H9 (cell line): ENCODE results near the gene CUBN. TPM values are rescaled to one million over a fixed set of nuclear protein-coding genes. Genes with fewer than 3 reads are reported as not detected.

Experiments used
- DNase-seq: peaks from one replicate; pipeline ENCODE4 v3.0.0-alpha.2; 2017
- H2AFZ ChIP-seq: one replicate; pipeline ENCODE4 v1.6.1; 2013; ENCODE audit warnings: mild to moderate bottlenecking, low read length, control low read depth, moderate library complexity
- H2AK5ac ChIP-seq: 2 replicates; pipeline ENCODE4 v1.6.1; 2013; ENCODE audit warnings: low read length, control low read depth, mixed read lengths; ENCODE audit not compliant: insufficient read length
- H2BK120ac ChIP-seq: one replicate; pipeline ENCODE4 v1.6.1; 2013; ENCODE audit warnings: low read depth, mild to moderate bottlenecking, low read length, control low read depth, inconsistent platforms; ENCODE audit not compliant: poor library complexity, severe bottlenecking
- H2BK12ac ChIP-seq: 2 replicates; pipeline ENCODE4 v1.6.1; 2013; ENCODE audit warnings: low read length, control low read depth, mixed read lengths, low read depth; ENCODE audit not compliant: insufficient read length
- H2BK15ac ChIP-seq: 2 replicates; pipeline ENCODE4 v1.6.1; 2013; ENCODE audit warnings: low read depth, low read length, control low read depth
- H2BK20ac ChIP-seq: one replicate; pipeline ENCODE4 v1.6.1; 2013; ENCODE audit warnings: low read depth, mild to moderate bottlenecking, low read length, control low read depth, inconsistent platforms; ENCODE audit not compliant: poor library complexity, severe bottlenecking
- H2BK5ac ChIP-seq: 2 replicates; pipeline ENCODE4 v1.6.1; 2013; ENCODE audit warnings: low read length, control low read depth, mixed read lengths; ENCODE audit not compliant: insufficient read length
- H3K14ac ChIP-seq: 2 replicates; pipeline ENCODE4 v1.6.1; 2013; ENCODE audit warnings: low read length, control low read depth; ENCODE audit not compliant: insufficient read depth
- H3K18ac ChIP-seq: 2 replicates; pipeline ENCODE4 v1.6.1; 2013; ENCODE audit warnings: low read depth, mild to moderate bottlenecking, mixed read lengths, low read length, control low read depth; ENCODE audit not compliant: insufficient read length
- H3K23ac ChIP-seq: 2 replicates; pipeline ENCODE4 v1.6.1; 2013; ENCODE audit warnings: low read length, control low read depth, mixed read lengths, low read depth; ENCODE audit not compliant: insufficient read length
- H3K23me2 ChIP-seq: 2 replicates; pipeline ENCODE4 v1.6.1; 2013; ENCODE audit warnings: low read depth, mild to moderate bottlenecking, mixed read lengths, low read length, control low read depth; ENCODE audit not compliant: insufficient read length, poor library complexity, severe bottlenecking
- H3K27ac ChIP-seq: 2 replicates; pipeline ENCODE4 v1.5.1; 2013; ENCODE audit warnings: low read length, control low read depth, mixed read lengths, low read depth; ENCODE audit not compliant: insufficient read length
- H3K27me3 ChIP-seq: 2 replicates; pipeline ENCODE4 v1.6.1; 2013; ENCODE audit warnings: low read length, control low read depth, inconsistent platforms; ENCODE audit not compliant: insufficient read depth
- H3K4ac ChIP-seq: 2 replicates; pipeline ENCODE4 v1.6.1; 2013; ENCODE audit warnings: low read depth, mild to moderate bottlenecking, control low read depth, inconsistent platforms, low read length, moderate library complexity
- H3K4me1 ChIP-seq: 2 replicates; pipeline ENCODE4 v1.6.1; 2013; ENCODE audit warnings: low read length, control low read depth, inconsistent platforms; ENCODE audit not compliant: insufficient read depth
- H3K4me2 ChIP-seq: 2 replicates; pipeline ENCODE4 v1.6.1; 2013; ENCODE audit warnings: low read length, control low read depth, mixed read lengths; ENCODE audit not compliant: insufficient read length, insufficient read depth
- H3K56ac ChIP-seq: 2 replicates; pipeline ENCODE4 v1.6.1; 2013; ENCODE audit warnings: low read depth, mild to moderate bottlenecking, mixed read lengths, low read length, control low read depth; ENCODE audit not compliant: insufficient read length
- H3K79me1 ChIP-seq: 2 replicates; pipeline ENCODE4 v1.6.1; 2013; ENCODE audit warnings: low read depth, mild to moderate bottlenecking, moderate library complexity, low read length, control low read depth, inconsistent platforms; ENCODE audit not compliant: insufficient read depth, poor library complexity, severe bottlenecking
- H3K79me2 ChIP-seq: 2 replicates; pipeline ENCODE4 v1.6.1; 2013; ENCODE audit warnings: low read length, control low read depth, inconsistent platforms; ENCODE audit not compliant: insufficient read depth
- H3K9ac ChIP-seq: 2 replicates; pipeline ENCODE4 v1.6.1; 2013; ENCODE audit warnings: low read length, control low read depth, mixed read lengths; ENCODE audit not compliant: insufficient read length; ENCODE audit errors: extremely low read depth
- H3K9me3 ChIP-seq: one replicate; pipeline ENCODE4 v1.6.1; 2013; ENCODE audit warnings: low read depth, low read length, inconsistent platforms; ENCODE audit not compliant: control insufficient read depth
- H3T11ph ChIP-seq: one replicate; pipeline ENCODE4 v1.6.1; 2013; ENCODE audit warnings: mild to moderate bottlenecking, low read length, control low read depth, inconsistent platforms
- H4K20me1 ChIP-seq: one replicate; pipeline ENCODE4 v1.6.1; 2013; ENCODE audit not compliant: control insufficient read depth, insufficient read length, insufficient read depth
- H4K5ac ChIP-seq: 2 replicates; pipeline ENCODE4 v1.6.1; 2013; ENCODE audit warnings: low read depth, mild to moderate bottlenecking, mixed read lengths, low read length, control low read depth; ENCODE audit not compliant: insufficient read length
- H4K8ac ChIP-seq: replicated peaks from 2 replicates; pipeline ENCODE4 v1.6.1; 2013; ENCODE audit warnings: low read length, control low read depth, mixed read lengths, low read depth; ENCODE audit not compliant: insufficient read length
- H4K91ac ChIP-seq: 2 replicates; pipeline ENCODE4 v1.6.1; 2013; ENCODE audit warnings: low read depth, mild to moderate bottlenecking, moderate library complexity, mixed read lengths, low read length, control low read depth; ENCODE audit not compliant: insufficient read length
- H3K27ac Mint-ChIP-seq, 3 experiments: 2 replicates in 2 of 3; 3 replicates in 1 of 3; pipeline ENCODE4 v1.8.0; 2020 to 2021; ENCODE audit warnings: mixed read lengths in 3 of 3, mild to moderate bottlenecking in 1 of 3, moderate library complexity in 1 of 3
- H3K27me3 Mint-ChIP-seq: 2 replicates; pipeline ENCODE4 v1.8.0; 2021; ENCODE audit warnings: low read depth, mild to moderate bottlenecking, moderate library complexity, mixed read lengths
- H3K36me3 Mint-ChIP-seq, 3 experiments: 2 replicates in 2 of 3; 3 replicates in 1 of 3; pipeline ENCODE4 v1.8.0; 2020 to 2021; ENCODE audit warnings: low read depth in 3 of 3, mixed read lengths in 3 of 3; ENCODE audit not compliant: insufficient read depth in 1 of 3
- H3K4me1 Mint-ChIP-seq, 2 experiments: 2 replicates each; pipeline ENCODE4 v1.8.0; 2020; ENCODE audit warnings: mixed read lengths in 2 of 2
- H3K4me3 Mint-ChIP-seq, 2 experiments: 2 replicates in 1 of 2; 3 replicates in 1 of 2; pipeline ENCODE4 v1.8.0; 2020 to 2021; ENCODE audit warnings: mild to moderate bottlenecking in 2 of 2, mixed read lengths in 2 of 2, moderate library complexity in 1 of 2
- H3K9me3 Mint-ChIP-seq, 2 experiments: 2 replicates in 1 of 2; 3 replicates in 1 of 2; pipeline ENCODE4 v1.8.0; 2020; ENCODE audit warnings: mild to moderate bottlenecking in 2 of 2, mixed read lengths in 2 of 2, moderate library complexity in 1 of 2
- WGBS: extraction: QIAGEN DNeasy Blood & Tissue Kit; methylation state at CpG from one replicate; pipeline ENCODE4 v1.1.7; 2013; ENCODE audit warnings: missing lambda C conversion rate, low lambda C conversion rate, mixed read lengths; ENCODE audit not compliant: insufficient read length; ENCODE audit errors: extremely low coverage; 5-methylcytosine and 5-hydroxymethylcytosine counted together
- total RNA-seq: library from RNA; stranded (reverse); gene quantifications from 2 replicates; pipeline ENCODE4 v1.2.1, GENCODE V29; 2021
- TF ChIP-seq, protein P1 (sequence below): fragments of 200-600 bp; sonication (generic); conservative IDR thresholded peaks from 3 replicates; pipeline ENCODE4 v1.8.0; 2021; ENCODE audit warnings: antibody characterized with exemption, mild to moderate bottlenecking

Gene CUBN
- total RNA-seq, 1 experiment from 2014 or later: 0.26 TPM

DNA sequence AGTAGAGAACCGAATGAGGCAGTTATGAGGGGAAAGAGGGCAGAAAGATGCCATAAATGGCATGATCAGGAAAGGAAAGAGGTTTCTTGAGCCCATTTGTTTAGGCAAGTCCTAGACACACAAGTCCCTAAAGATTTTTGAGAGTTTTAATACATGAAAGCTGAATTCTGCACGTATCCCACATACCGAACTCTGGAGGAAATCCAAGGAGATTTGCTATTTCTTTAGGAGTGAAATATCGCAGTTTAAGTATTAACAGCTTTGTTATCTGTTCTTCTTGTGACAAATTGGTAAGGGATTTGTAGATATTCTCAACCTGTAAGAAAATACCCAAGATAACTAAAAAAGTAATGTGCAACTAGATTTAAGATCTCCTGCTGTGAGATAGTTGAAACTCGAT, 23.7 kb upstream of the CUBN start:
- Histone ChIP-seq H3K9ac (no peak overlapping the region), H2BK120ac (no peak overlapping the region), H2BK20ac (no peak overlapping the region), H3K9me3 (no peaks in the 10 kb centered on the region), H3K56ac (no peak overlapping the region), H3K79me2 (no peaks in the 10 kb centered on the region), H3T11ph (no peak overlapping the region), H3K4me1 (no peaks in the 10 kb centered on the region), H2BK12ac (no peak overlapping the region), H3K4ac (no peak overlapping the region), H3K79me1 (no peaks in the 10 kb centered on the region), H4K20me1 (no peaks in the 10 kb centered on the region), H4K5ac (no peak overlapping the region), H3K27me3 (no peaks in the 10 kb centered on the region), H2BK5ac (no peak overlapping the region), H2BK15ac (no peak overlapping the region), H3K27ac (no peak overlapping the region), H3K14ac (no peak overlapping the region), H4K8ac (no peak overlapping the region), H3K4me2 (no peak overlapping the region), H3K23ac (no peak overlapping the region), H3K18ac (no peak overlapping the region), H4K91ac (no peak overlapping the region), H2AK5ac (no peak overlapping the region), H2AFZ (no peak overlapping the region), H3K23me2 (no peaks in the 10 kb centered on the region)
- no peak for DNase-seq
- TF ChIP-seq, protein P1, sequence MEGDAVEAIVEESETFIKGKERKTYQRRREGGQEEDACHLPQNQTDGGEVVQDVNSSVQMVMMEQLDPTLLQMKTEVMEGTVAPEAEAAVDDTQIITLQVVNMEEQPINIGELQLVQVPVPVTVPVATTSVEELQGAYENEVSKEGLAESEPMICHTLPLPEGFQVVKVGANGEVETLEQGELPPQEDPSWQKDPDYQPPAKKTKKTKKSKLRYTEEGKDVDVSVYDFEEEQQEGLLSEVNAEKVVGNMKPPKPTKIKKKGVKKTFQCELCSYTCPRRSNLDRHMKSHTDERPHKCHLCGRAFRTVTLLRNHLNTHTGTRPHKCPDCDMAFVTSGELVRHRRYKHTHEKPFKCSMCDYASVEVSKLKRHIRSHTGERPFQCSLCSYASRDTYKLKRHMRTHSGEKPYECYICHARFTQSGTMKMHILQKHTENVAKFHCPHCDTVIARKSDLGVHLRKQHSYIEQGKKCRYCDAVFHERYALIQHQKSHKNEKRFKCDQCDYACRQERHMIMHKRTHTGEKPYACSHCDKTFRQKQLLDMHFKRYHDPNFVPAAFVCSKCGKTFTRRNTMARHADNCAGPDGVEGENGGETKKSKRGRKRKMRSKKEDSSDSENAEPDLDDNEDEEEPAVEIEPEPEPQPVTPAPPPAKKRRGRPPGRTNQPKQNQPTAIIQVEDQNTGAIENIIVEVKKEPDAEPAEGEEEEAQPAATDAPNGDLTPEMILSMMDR: no peak
- no CpG with 5 or more reads among the region's 5 CpGs for WGBS
- Mint-ChIP-seq H3K27me3 (no peaks in the 10 kb centered on the region), H3K4me3 (no peak overlapping the region), H3K27ac (no peak overlapping the region), H3K36me3 (no peaks in the 10 kb centered on the region), H3K9me3 (no peaks in the 10 kb centered on the region), H3K4me1 (no peaks in the 10 kb centered on the region)
